Parathyroid adenoma (tissue), 2 donors: ENCODE data around the gene NELFA.

ENCODE experiments used
- H2AFZ ChIP-seq: fragments of 300-600 bp; sonication (generic); one replicate; pipeline ENCODE4 v1.7.0; 2017; ENCODE audit warnings: antibody characterized with exemption, mild to moderate bottlenecking
- H3K27ac ChIP-seq: fragments of 300-600 bp; sonication (generic); one replicate; pipeline ENCODE4 v1.7.0; 2017
- H3K27me3 ChIP-seq: fragments of 300-600 bp; sonication (generic); one replicate; pipeline ENCODE4 v1.7.0; 2017; ENCODE audit warnings: low read length; ENCODE audit not compliant: control insufficient read depth, insufficient read depth
- H3K36me3 ChIP-seq: fragments of 300-600 bp; sonication (generic); one replicate; pipeline ENCODE4 v1.7.0; 2017; ENCODE audit warnings: low read length; ENCODE audit not compliant: control insufficient read depth, insufficient read depth
- H3K4me1 ChIP-seq: fragments of 300-600 bp; sonication (generic); one replicate; pipeline ENCODE4 v1.7.0; 2017; ENCODE audit warnings: control low read depth
- H3K4me2 ChIP-seq: fragments of 300-600 bp; sonication (generic); one replicate; pipeline ENCODE4 v1.7.0; 2017; ENCODE audit warnings: low read length
- H3K4me3 ChIP-seq: fragments of 300-600 bp; sonication (generic); one replicate; pipeline ENCODE4 v1.7.0; 2017; ENCODE audit warnings: low read depth, low read length
- H3K79me2 ChIP-seq: fragments of 300-600 bp; sonication (generic); one replicate; pipeline ENCODE4 v1.7.0; 2017; ENCODE audit warnings: control low read depth
- H3K9ac ChIP-seq: fragments of 300-600 bp; sonication (generic); one replicate; pipeline ENCODE4 v1.7.0; 2017; ENCODE audit warnings: mild to moderate bottlenecking
- H3K9me3 ChIP-seq: fragments of 300-600 bp; sonication (generic); one replicate; pipeline ENCODE4 v1.7.0; 2017; ENCODE audit warnings: low read length; ENCODE audit not compliant: control insufficient read depth
- CTCF ChIP-seq: fragments of 300-600 bp; sonication (generic); IDR thresholded peaks from one replicate; pipeline ENCODE4 v1.7.0; 2017; ENCODE audit warnings: antibody characterized with exemption, mild to moderate bottlenecking
- donor health status: primary hyperparathyroidism.

Gene NELFA

GRCh38 chr4:2049811-2050210, 41.0 kb upstream of the NELFA start:
- H3K4me2 ChIP-seq: no peak overlapping the region

GRCh38 chr4:2049381-2049780, 40.6 kb upstream of the NELFA start:
- Histone ChIP-seq H3K9me3 (no peaks in the 10 kb centered on the region), H3K27me3 (no peaks in the 10 kb centered on the region), H3K4me3 (no peak overlapping the region), H2AFZ (no peak overlapping the region), H3K4me1 (no peaks in the 10 kb centered on the region), H3K27ac (no peak overlapping the region), H3K9ac (no peak overlapping the region), H3K4me2 (no peak overlapping the region), H3K36me3 (no peaks in the 10 kb centered on the region), H3K79me2 (no peaks in the 10 kb centered on the region)
- TF ChIP-seq CTCF: no peak

More at GRCh38 chr4:2049811-2050210, 41.0 kb upstream of the NELFA start:
- H3K4me1 ChIP-seq: no peaks in the 10 kb centered on the region
- no peak overlapping the region for H3K4me3 ChIP-seq
- H3K27ac ChIP-seq: no peak overlapping the region
- no peak overlapping the region for H3K9ac ChIP-seq
- no peaks in the 10 kb centered on the region for H3K27me3 ChIP-seq
- no peaks in the 10 kb centered on the region for H3K79me2 ChIP-seq
- no peak overlapping the region for H2AFZ ChIP-seq
- no peak for TF ChIP-seq CTCF
- H3K36me3 ChIP-seq: no peaks in the 10 kb centered on the region
- H3K9me3 ChIP-seq: no peaks in the 10 kb centered on the region

GRCh38 chr4:2048831-2049230, 40.1 kb upstream of the NELFA start:
- Histone ChIP-seq H3K9ac (no peak overlapping the region), H2AFZ (no peak overlapping the region), H3K9me3 (no peaks in the 10 kb centered on the region), H3K27ac (no peak overlapping the region), H3K36me3 (no peaks in the 10 kb centered on the region), H3K4me2 (no peak overlapping the region), H3K27me3 (no peaks in the 10 kb centered on the region), H3K4me3 (no peak overlapping the region), H3K79me2 (no peaks in the 10 kb centered on the region), H3K4me1 (no peaks in the 10 kb centered on the region)
- TF ChIP-seq CTCF: no peak

- Histone ChIP-seq H3K27me3 (no peaks in the 10 kb centered on the region), H3K9ac (no peak overlapping the region), H3K9me3 (no peaks in the 10 kb centered on the region), H2AFZ (no peak overlapping the region), H3K36me3 (no peaks in the 10 kb centered on the region), H3K4me2 (no peak overlapping the region), H3K27ac (no peak overlapping the region), H3K4me3 (no peak overlapping the region), H3K79me2 (no peaks in the 10 kb centered on the region), H3K4me1 (no peaks in the 10 kb centered on the region)
- no peak for TF ChIP-seq CTCF
Measured at GRCh38 chr4:2047781-2048581, 39.2 kb upstream of the NELFA start.
